NCI-H510A treated with DMSO at 0.1 percent for 48 hours (cell line): ENCODE data around the gene LEMD2.

Source experiments
- DNase-seq: peaks from one replicate; lab custom pipeline; 2025; lab: John Stamatoyannopoulos, UW

The LEMD2 gene

DNA sequence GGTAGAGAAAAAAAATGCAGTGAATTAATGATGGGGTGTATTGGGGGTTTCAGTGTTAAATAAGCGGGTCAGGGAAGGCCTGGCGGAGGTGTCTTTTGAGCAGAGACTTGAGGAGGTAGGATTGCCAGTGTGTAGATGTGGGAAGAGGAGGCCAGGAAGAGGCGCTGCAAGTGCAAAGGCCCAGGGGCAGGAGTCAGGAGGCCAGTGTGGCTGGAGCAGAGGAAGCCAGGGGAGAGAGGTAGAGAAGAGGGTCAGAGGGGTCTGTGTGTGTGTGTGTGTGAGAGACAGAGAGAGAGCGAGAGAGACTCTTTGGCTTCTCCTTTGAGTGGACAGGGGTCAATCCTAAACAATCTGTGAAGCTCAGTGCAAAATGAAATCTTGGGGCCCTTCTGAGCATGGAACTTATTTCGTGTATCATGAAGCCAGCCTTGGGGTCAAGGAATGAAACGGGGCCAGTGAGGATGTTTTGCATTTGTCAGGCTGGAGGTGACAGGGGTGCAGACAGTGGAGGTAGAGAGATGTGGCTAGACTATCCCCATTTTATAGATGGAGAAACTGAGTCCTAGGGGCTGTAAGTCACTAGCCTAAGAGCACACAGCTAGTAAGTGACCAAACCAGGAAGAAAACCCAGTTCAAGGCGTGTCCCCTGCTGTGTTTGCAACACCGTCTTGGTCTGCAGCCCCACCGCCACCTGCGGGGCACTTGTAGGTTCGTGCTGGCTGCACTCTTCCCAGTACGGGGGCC, 32.5 kb downstream of the LEMD2 start:
- DNase-seq, result no peak

DNA sequence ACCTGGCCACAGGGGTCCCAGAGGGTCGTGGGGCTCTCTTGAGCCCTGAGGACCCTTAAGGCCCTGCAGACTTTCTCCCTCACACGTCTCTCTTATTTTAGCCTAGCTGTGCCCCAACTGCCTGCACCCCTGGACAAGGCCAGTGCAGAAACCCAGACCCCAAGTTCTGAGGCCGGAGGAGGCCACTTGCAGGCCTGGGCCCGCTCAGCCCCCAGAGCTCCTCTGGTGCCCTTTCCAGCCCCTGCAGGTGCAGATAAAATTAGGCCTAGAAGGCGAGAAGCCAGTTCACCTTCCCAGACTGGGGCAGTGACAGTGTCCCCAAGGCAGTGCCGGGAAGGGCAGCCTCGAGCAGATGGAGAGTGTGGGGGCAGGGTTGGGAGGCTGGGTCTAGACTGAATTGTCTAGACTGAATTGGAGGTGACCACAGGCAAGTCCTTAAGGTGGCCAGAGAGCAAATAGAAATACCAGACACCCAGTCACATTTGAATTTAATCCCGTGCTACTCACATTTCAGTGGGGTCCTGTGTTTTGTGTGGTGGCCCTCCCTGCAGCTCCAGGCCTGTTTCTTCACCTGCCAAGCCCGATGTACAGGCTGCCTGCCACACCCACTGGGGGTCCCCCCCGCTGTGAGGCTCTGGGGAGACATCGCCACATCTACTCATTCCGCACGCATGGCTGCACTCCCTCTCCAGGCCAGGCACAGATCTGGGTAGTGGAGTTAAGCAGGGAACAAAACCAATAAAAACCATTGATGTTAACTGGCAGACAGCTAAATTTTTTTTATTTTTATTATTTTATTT, 33.7 kb downstream of the LEMD2 start:
- DNase-seq, result peak; percentile 98

DNA sequence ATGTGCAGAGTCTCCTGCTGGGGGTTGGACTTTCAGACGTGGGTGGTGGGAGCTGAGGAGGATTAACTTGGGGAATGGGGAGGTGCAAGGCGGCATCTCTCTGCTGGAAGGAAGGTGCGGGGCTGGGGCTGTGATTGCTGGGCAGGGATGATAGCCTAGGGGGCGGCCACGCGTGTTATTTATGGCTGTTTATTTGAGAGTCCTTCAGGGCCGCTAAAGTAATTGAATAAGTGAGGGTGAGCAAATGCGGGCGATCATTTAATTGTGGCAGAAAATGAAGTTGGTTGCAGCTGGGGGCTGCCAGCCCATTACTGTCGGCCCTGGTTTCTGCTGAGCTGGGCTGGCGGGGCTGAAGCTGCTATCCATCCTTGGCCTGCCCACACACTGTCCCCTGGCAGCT, 34.7 kb downstream of the LEMD2 start:
- DNase-seq, result no peak

DNA sequence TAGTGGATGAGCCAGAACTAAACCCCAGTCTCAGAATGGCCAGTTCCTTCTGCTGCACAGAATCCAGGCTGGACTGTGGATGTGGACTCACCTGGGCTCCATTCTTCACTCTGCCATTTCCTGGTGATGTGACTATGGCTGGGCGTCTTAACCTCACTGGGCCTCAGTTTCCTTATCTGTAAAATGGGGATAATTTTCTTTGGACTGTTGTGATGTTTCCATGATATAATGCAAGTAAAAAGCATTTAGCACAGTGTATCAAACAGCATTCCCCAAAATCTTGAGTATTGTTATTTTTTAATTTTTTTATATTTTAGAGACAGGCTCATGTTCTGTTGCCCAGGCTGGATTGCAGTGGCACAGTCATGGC, 36.3 kb downstream of the LEMD2 start:
- no peak for DNase-seq

DNA sequence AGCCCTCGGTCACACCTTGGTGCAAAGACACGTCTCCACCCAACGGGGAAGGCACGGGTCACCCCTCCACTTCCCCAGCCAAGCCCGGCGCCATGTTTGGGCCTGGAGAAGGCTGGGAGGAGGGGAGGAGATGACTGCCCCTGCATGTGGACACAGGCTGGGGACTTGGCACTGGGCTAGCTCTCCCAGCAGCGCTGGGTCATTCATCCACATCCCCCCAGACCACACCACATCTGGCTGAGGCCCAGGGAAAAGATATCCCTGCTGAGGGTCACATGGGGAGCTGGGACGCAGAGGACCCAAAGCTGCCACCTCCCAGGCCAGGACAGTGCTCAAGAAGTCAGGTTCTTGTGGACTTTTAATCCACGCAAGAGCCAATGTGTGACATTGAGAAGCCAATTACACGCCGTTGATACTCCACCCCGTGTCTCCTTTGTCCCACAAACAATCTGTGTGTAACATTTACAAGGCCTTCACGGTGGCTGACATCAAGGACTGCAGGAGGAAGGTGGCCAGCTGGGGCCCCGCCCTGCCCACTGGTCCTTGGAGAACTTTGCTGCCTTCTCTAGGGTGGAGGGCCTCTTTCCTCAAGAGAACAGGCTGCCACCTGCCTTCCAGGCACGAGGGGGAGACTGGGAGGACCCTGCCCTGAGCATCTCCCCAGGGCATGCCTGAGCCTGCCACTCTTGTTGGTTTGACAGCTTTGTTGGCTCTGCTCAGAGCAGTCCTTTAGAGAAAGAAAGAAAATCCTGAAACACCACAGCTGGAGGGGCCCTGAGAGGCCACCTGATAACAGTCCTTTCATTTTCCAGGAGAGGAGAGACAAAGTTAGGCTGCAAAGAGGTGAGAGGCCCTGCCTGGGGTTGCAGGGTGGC, 36.9 kb downstream of the LEMD2 start:
- DNase-seq, result peak; percentile 97

DNA sequence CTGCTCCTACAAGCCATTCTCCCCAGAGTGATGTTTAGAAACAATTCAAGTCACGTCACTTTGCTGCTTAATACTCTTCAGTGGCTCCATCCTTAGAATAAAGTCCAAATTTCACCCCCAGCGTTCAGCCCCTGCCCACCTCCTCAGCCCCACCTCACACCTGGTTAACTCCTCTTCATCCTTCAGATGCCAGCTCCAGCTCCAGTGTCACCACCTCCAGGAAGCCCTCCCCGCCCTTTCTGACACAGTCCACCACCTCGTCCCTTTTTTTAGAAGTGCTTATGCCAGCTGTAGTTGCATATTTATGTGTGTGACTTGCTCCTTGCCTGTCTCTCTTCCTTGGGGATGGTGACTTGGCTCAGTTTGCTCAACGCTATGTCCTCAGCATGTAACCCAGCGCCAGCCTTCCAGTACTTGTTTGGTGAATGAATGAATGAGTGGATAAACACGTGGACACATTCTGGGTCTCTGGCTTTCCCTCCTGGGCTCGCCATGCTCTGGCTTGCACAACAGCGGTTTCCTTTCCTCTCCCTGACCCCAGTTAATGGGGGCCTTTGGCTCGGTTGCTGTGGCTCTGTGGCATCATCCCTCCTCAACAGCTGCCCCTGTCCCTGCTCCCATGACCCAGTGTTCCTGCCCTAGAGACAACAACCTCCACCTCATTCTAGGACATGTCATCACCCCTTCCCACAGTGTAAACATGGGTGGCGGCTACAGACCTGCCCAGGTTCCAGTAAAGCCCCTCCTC, 38.5 kb downstream of the LEMD2 start:
- DNase-seq, result no peak

DNA sequence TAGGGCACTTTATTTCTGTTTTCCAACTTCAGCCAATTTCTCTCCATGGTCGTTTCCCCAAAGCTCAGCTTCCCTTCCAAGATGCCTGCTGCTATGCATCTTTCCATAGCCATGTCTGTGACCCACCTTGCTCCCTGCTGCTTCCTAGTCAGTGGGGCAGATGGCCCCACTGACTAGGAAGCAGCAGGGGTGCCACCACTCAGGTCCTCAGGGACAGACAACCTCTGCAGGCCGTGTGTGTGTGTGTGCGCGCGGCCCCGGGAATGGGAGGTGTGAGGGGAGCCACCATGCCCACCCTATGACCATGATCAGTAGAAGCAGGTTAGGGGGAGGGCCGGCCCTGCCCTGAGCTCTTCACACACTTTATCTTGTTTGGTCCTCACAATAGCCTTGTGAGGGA, 39.5 kb downstream of the LEMD2 start:
- no peak for DNase-seq

DNA sequence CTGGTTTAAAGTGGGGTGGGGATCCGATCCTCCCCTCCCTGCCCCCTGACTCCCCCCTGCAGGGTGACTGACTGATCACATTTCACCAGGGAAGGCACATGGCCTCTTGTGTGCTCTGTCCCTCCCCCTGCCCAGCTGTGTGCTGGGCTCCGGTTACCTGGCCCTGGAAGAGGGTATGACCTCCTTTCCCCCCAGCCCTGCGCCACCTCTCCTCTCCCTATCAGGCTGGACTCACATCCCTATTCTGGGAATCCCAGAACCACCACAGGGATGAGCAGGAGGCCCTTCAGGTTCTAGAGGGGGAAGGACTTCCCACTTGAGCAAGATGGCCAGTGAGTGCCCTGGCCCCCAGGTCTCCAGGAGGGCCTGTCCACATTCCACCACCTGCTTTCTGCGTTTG, 40.1 kb downstream of the LEMD2 start:
- peak; percentile 63 for DNase-seq

DNA sequence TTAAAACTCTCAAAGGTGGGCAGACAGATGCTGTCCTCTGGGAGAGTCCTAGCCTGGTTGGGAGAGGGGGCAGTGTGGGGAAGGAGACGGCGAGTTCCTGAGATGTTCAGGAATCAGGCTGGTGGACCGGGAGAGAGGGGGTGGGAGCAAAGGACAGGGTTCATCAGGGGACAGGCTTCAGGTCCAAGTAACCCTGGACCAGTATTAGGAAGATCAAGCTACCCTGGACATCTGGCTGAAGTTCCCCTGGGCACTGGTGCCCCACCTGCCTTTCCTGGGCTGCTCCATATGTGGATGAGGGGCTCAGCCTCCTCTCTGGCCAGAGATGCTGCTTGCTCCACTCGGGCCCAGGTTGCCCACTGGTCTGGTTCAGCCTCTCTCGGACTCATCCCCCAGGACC, 41.1 kb downstream of the LEMD2 start:
- no peak for DNase-seq

DNA sequence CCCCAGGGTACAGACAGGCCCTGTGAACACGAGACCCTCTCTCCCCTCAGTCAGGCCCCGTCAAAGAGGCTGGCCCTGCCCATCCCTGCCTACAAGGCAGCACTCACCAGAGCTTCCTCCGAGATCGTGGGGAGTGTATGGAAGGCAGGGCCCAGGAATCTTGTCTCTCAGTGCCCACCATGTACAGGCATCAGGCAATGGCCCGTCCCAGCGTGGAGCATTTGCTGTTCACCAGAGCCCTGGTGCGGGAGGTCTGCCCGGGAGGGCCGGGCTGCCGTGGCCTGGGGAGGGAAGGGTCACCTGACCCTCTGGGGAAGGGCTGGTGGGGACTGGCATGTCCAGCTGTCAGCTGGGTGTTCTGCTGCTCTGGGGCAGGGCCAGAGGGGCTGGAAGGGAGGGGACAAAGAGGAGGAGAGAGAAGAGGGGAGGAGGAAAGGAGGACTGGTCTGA, 42.3 kb downstream of the LEMD2 start, which contains the start of gene IP6K3:
Gene IP6K3 (minus strand): TSS at position 255 of the 450 bp plus-strand sequence. CDS start 11,429 bp downstream, outside the sequence.
- DNase-seq, result peak; percentile 28

DNA sequence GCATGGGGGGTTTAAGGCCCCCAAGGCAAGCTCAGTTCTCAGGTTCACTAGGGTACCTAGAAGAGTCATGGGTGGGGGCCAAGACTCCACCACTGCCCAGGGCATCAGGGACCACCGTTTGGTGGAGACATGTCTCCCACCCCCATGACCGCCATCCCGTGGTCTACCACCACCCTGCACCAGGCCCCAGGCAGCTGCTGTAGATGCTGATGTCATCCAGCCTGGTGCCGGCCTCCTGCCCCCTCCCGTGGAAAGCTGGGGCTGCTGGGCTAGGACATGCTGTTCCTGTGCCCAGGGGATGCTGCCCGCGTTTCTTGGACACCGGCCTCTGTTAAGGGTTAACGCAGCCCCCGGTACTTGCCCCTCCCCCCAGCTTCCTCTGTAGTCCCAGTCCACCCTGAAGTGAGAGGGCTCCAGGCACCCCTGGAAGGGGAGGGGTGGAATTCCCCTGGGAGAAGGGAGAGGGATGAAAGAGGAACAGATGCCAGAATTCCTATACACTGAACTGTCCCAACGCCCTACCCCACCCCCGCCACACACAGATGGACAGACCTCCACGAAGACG, 42.8 kb downstream of the LEMD2 start:
- DNase-seq, result peak; percentile 31

DNA sequence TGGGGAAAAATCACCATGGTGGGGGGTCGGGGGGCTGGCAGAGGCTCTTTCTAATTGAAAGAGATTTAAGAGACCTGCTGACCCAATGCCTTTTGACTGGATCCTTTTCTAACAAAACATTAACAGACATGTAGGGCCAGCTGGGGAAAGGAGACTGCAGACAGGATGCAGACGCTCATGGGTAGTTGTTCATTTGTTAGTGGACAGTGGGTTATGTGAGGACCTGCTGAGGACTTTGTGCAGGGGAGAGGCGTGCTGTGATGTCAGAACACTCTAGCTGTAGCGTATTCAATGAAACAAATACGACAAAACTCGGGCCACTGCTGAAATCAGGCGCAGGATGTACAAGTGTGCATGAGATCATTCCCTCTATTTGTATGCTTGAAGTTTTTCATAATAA, 43.4 kb downstream of the LEMD2 start:
- DNase-seq, result peak; percentile 49

DNA sequence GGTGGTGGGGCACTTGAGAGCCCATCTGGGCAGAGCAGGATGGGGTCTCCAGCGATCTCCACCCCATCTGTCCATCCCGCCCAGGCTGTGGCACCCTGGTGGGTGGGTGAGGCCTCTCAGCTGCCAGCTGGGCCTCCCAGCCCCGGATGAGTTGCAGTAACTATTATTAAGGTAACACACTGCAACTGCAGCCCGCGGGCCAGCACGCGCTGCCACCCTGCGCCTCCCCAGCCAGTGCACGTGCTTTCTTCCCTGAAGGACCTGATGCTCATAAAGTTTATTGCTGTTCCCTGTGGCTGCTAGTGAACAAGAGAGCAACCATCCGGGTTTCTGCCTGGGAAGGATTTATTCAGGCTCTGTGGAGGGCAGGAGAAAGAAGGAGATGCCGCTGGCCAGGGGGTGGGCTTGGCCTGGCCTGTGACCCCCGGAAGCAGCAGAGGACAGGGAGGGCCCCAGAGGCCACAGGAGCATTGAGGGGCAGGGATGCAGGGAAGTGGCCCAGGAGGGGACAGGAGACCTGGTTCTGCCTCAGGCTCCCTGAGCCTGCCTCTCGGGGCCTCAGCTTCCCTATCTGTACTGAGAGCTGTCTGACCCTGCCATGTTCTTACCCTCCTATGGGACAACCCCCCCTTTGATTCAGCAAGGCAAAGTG, 43.9 kb downstream of the LEMD2 start:
- peak; percentile 85 for DNase-seq

DNA sequence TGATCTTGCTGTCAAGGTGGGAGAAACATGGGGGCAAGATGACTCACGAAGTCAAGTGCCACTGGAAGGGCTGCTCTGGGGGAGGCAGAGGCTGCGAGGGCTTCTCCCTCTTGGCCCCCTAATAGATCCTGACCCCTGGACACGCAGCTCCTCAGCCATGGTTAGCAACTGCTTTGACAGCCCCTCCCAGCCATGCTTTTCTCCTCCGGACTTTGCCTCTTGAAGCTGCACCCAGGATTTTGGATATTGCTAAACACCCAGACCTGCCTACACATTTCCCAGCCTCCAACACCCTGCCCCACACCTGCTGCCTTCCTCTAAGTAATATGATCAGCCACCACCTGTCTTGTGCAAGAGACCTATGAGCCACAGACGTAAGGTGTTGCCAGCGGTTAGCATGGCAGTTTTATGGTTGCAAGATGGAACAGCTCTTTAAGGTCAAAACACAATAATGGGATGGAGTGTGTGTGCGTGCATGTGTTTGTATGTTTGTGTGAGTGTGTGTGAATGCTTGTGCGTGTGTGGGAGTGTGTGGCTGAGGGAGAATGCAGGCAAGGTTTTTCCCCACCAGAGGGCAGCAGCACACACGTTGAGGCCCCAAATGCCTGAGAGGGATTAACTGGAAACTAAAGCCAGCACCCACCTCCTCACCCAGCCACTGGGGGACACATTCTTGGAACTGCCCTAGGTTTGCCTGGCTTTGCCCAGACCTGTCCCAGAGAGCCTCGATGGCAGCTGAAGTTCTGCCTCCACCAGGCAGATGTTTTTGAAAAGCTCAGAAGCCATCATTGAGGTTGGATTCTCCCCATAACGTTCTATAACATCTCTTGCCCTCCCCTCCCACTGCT, 44.7 kb downstream of the LEMD2 start:
- DNase-seq, result peak; percentile 100

DNA sequence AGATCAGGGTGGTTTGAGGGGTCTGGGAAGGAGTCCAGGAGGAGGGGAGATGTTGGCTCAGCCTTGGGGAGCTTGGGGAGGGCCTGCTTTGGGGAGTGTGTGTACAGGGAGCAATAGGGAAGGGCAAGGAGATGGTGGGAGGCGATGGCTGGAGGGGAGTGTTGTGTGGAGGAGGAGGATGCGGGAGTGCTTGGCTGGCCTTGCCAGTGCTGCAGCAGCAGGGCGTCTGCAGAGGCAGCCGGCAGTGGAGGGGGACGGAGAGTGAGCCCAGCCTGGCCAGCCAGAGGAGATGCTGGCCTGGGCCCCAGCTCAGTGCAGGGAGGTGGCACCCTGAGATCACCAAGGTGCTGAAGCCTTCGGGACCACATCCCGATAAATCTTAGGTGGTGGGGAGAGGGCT, 46.1 kb downstream of the LEMD2 start:
- DNase-seq, result peak; percentile 33

DNA sequence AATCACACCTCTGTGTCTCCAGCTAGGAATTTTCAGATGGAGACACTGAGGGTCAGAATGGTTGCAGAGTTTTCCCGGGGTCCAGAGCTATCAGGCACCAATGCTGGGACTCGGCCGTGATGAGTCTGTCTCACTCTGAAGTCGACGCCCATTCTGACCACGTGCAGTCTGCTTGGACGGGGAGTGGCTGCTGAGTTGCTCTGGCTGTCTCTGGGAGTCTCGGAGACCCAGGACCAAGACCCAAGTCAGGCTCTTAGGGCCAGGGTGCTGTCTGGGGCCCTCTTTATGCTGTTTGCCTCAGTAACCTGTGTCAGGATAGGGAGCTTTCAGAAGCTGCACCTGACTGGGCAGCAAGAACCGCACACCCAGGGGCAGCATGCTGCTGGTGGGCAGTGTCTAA, 46.8 kb downstream of the LEMD2 start:
- no peak for DNase-seq

DNA sequence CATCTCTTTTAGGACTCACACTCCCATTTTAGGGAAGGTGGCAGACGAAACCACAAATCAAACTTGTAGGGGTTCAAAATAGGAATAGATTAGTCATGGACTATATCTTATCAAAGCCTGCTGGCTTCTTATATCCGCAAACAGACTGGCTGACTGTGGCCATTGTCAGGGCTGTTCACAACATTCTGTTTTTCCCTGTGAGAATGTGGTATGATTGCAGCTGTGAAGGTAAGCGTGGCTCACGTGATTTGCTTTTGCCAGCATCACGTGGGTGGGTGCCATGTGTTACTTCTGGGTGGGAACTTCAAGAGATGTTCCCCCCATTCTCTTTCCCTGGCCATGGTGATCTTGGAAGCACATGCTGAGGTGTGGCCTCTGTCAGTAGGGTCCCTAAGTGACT, 48.1 kb downstream of the LEMD2 start:
- DNase-seq, result no peak

DNA sequence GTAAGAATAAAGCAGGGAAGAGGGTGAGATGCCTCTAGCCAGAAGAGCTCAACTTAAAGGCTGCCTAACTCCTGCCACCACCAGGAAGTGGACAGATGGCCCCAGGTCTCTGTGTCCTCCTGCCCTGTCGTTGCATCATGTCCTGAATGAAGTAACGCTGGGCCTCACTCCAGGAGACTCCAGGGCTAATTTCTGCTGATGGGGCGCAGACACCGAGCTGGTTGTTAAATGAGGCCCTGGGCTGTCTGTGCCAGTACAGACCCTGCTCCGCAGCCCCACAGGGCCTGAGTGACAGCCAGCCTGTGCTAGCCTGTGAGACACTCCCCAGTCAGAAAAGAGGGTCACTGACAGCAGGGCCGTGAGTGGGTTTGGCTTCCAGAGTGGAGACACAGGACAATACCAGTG, 48.7 kb downstream of the LEMD2 start:
- no peak for DNase-seq

DNA sequence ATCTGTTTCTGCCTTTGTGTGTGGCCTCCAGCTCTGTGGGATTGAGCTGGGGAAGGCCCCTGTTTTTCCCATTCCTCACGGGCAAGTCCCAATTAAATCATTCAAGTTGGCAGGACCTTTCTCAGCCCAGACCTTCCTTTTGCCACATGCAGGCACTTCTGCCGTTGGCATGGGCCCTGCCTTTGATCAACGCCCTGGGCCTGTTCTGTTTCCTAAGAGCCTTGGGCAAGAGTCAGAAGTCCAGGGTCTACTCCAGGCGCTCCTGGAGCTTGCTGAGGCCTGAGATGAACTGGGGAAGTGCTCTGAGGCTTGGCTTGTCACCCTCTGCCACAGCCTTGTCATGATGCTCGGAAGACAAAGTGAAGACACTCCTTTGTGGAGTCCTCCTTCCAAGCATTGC, 49.4 kb downstream of the LEMD2 start:
- DNase-seq, result no peak

DNA sequence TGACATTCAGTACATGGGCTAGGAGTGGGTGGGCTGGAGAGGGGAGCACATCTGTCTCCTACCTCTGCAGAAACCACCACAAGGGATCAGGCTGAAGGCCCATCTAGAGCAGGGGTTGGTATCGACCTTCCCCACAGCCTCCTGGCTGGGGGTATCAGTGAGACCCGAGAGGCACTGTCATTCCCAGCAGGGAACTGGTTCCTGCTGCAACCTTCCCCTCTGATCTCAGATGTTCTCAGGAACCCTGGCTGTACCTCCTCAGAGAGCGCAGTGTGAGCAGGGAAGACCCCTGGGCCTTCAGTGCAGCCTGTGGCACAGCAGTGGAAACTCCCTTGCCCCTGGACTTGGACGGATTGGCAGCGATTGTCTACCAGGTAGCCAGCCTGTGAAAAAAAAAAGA, 50.1 kb downstream of the LEMD2 start:
- no peak for DNase-seq
